ENCODE results near the gene DHRS7B.
"Not testable (repeated sequence)": the region's sequence is repeated elsewhere in the genome, so short reads cannot be mapped to it uniquely, and the experiment has no call there.

Gene DHRS7B

DNA sequence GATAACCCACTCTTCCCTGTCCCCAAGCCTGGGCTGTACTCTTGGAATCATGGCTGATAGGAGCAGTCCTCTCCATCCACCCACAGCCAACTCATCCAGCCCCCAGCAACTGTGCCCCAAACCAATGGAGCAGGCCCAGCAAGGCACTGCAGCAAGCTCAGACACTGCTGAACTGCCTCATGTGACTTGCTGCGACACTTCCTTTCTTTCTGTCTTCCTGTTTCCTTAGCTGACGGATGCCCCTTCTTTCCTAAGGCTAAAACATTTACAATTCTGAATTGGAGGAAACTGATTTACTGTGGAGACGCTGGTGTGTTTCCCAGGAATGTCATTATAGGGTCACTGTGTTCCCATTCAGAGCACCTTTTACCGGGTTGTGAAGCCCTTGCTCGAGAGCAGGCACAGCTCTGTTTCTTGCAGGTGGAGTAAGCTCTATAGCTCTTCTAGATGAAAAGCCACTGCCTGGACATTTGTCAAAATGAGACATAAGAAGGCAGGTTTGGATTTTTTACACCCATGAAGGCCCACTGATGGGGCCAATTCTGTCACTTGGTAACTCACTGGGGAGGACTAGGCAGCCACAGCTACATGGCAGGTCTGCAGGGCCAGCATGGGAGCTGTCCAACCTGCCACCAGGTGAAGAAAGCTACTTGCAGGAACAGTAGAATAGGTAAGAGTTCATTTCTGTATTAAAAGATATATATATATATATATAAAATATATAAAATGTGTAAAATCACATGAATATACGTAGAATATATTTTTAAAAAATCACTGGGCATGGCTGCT is 59.8 kb downstream of the DHRS7B start:
- no peak for DNase-seq

DNA sequence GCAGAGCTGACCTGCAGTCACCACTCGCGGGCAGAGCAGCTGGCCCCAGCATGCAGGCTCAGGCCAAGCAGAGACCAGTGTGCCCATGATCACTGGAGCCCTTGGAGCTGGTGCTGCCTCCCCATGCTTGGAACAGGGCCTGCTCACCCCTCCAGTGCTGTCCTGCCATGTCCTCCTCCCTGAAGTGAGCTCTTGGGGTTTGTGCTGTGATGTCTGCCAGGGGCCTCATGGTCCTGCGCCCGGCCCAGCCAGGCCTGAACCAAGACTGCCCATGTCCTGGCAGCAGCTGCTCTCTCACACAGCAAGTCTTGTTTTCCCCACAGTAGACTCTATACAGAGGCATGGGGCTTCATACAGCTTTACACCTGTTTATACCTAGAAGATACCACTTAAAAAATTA is 62.6 kb downstream of the DHRS7B start:
- DNase-seq = no peak

- peak; percentile 46 for DNase-seq
These were observed 63.3 kb downstream of the DHRS7B start for GRCh38 chr17:21190078-21190477.

DNA sequence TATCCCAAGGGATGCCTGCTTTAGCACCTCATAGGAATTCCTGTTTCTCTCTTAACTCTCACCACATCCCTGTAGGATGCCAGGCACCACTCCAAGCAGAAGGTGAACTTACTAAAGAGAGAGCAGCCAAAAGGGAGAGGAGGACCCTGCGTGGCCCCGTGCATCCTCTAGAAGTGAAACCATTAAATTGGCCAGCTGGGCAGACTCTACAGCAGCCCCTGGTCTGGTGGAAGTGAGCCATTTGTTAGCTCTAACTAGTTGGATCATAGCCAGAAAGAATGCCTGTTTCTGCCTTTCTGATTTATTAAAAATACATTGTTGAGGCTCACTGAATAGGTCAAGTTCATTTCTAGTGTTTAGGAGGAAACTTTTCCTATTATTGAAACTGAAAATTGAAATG is 64.9 kb downstream of the DHRS7B start:
- peak; percentile 5 for DNase-seq

GRCh38 chr17:21192414-21192813 is 65.7 kb downstream of the DHRS7B start:
- DNase-seq = not testable (repeated sequence)

GRCh38 chr17:21193031-21193430 is 66.3 kb downstream of the DHRS7B start:
- DNase-seq = no peak

DNA sequence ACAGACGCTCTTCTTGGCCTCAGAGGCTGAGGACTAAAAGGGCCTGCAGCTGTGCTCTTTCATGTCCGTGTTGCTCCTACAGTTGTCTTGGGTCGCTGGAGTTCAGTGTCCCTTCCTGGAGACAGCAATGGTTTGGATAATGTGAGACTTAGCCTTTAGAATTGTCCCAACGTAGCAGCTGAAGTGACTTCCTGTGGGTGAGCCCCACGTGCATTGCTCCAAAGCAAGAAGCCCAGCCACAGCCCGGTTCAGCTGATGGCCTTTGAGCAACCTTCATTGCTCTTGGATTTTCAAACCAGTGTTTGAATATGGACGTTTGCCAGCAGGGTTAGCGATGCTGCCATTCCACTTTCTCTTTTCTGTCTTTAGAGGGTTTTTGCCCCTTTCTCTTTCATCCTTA is 67.5 kb downstream of the DHRS7B start:
- DNase-seq = no peak

GRCh38 chr17:21194703-21195102 is 67.9 kb downstream of the DHRS7B start:
- DNase-seq = peak; percentile 79

DNA sequence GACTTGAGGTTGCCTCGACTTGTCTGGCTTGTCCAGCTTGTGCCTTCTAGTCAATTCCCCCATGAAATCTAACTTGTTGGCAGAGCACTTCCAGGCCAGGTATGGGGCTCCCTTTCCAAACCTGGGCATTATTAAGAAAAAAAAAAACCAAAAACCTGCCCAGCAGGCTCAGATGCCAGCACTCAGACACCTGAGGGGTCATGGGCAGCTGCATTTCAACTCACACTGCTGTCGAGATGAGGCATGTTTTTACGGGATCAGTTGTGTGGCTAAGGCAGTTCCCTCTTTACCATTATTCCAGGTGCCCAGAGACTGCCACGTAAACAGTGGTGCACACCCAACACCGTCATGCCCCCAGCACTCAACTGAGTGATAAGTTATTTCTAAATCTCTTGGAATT is 69.4 kb downstream of the DHRS7B start:
- no peak for DNase-seq

DNA sequence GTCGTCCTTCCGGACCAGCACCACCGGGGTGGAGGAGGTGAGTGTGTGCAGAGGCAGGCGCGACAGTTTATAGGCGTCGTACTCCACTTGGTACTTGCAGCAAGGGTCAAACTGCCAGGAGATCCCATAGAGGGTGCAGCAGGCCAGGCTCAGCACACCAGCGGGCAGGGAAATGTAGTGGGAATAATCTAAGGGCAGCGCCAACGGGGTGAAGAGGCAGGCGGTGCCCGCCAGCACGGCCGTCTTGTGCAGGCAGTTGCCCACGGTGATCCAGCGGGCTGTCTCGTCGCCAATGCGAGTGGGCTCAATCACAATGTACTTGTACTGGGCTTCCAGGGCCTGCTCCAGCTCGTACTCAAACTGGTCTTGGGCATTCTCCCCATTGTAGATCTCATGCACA is 71.6 kb downstream of the DHRS7B start:
- no peak for DNase-seq

DNA sequence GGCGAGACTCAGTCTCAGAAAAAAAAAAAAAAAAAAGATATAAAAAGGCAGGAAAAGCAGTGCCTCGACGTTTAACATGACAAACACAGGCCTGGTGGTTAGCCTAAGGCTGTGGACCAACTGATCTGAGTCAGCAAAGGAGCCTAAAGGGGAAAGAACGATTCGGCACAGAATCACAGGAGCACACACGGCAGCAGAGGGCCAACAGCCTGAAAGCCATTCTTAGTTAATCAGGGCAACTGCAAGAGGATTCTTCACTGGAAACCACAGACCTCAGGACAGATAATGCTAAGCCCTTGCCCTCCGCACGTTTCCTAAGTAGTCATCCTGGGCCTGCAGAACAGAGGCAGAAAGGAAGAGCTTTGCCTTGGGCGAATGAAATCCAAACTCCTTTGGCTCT is 72.5 kb downstream of the DHRS7B start:
- no peak for DNase-seq

DNA sequence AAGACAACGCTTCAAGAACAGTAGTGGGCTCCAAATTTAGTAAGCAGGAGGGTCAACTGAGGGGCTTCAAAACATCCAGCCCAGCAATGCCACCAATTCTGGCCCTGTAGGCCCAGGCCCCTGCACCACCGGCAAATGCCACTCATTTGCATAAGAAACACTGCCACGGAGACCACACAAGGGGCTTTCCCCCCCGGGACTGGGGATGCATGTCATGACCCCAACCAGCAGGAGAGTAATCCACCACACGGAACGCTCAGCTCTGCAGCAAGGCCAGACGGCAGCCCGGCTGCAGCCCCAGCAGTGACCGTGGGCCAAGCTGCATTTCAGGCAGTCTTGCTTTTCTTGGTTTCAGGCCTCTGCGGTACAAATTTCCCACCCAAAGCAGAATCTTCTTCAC is 73.1 kb downstream of the DHRS7B start:
- DNase-seq = no peak

DNA sequence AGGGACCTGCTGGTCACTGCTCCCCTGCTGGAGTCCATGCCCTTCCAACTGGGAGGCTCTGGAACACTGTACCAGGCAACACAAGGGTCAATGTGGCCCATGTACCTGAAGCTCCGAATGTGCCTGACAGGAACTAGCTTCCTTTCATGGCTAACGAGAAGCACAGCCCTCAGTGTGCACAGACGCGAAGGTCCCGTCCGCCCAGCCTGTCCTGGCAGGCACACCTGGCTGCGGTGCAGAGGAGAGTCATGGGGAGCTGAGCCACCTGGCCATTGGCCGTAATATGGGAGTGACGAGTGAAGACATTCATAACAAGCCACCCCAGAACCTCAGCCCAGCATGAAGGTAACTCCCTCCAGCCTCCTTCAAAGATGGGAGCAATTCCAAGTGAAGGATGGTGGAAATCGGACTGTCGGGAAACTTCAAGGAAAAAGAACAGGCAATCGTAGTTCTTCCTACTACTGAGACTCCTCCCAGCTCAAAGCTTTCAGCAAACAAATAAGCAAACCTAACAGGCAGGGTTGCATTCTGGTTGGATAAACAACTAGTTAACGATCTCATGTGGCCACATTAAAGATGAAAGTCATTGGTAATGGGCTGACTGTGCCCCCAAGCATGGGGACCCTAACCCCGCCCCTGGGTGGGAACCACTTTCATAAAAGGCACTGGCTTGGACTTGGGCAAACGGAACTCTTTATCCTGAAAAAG is 74.0 kb downstream of the DHRS7B start:
- DNase-seq = no peak

- no peak for DNase-seq
These were observed 74.5 kb downstream of the DHRS7B start for GRCh38 chr17:21201298-21201595.

- DNase-seq = no peak
These were observed 75.1 kb downstream of the DHRS7B start for GRCh38 chr17:21201874-21202273.

- DNase-seq = no peak
These were observed 75.7 kb downstream of the DHRS7B start for GRCh38 chr17:21202512-21202911.

DNA sequence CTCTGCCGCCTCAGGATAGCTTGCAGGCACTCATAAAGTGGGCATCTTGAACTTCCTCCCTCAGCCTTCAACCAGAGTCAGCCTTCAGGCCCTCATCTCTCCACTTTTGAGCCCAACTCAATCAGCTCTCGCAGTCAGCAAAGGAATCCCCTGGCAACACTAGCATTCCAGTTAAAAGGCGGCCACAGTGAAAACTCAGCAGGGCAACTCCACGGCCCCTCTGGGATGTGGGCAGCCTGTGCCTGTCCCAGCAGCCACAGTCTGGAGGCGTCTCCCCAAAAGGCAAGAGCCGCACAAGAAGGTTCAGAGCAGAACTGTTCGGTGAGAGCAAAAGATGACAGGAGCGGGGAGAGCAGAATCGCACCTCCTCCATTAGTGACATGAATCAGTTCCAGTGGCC is 78.2 kb downstream of the DHRS7B start:
- DNase-seq = no peak

DNA sequence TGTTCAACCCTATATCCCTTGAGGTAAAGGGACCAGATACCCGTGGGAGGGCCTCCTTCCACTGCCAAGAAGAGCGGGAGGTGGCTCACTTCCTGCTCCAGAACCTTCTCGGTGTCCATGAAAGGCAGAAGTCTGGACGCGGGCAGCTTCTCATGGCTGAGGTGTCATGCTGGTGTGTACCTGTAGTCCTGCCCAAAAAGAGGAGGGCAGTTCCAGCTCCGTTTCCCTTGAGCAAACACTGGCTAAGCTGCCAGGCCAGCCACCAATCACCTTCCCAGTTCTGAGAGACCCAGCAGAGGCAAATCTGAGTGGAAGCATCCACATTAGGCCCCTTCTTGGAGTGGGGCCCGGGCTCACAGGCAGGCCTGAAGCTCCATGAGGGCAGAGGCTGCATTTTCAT is 81.6 kb downstream of the DHRS7B start:
- DNase-seq = no peak

GRCh38 chr17:21209511-21210175 is 82.9 kb downstream of the DHRS7B start:
- no peak for DNase-seq

DNA sequence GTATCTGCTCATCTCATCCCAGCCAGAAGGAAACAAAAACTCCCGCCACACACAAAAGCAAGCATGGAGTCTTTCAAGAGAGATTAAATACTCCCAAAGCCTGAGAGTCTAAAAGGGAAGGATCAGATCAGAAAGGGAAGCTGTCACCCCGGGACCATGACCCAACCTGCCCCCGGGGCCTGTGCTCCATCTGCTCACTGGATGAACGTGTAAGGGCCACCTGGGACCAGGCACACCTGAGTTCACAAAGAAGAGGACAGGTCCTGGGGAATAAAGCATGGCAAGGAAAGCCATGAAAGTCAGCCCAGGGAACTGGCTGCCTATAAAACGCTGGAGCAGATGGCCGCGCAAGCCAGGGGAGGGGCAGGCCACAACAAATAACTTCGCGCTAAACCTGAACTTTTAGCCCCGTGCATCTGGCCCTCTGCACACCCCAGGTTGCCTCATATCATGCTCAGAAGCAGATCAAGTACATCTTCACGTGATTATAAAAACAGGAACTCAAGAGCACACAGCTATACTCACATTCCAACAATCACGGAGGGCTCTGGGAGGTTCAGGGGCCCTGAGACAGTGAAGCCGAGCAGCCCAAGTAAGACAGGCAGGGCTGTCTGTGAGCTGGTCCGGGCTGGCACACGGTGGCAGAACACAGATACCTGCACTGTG is 83.8 kb downstream of the DHRS7B start:
- peak; percentile 70 for DNase-seq

- DNase-seq = no peak
These were observed 85.2 kb downstream of the DHRS7B start for GRCh38 chr17:21211825-21212479.

- DNase-seq = no peak
These were observed 86.3 kb downstream of the DHRS7B start for GRCh38 chr17:21212826-21213637.
